GM18868 (cell line): Measurements from ENCODE around the gene USP37.

Experiments used
- ATAC-seq: cut with Tn5 transposase; IDR thresholded peaks from one replicate; pipeline ENCODE4 v1.9.1; 2021; ENCODE audit warnings: mild to moderate bottlenecking, moderate library complexity; ENCODE audit not compliant: unreplicated experiment

USP37 gene

GRCh38 chr2:218479595-218479994 is 88.6 kb downstream of the USP37 start:
- no peak for ATAC-seq

GRCh38 chr2:218478544-218478943 is 89.6 kb downstream of the USP37 start:
- ATAC-seq = no peak

- no peak for ATAC-seq
Observed at GRCh38 chr2:218477247-218477646, 90.9 kb downstream of the USP37 start.

GRCh38 chr2:218476676-218477075 is 91.5 kb downstream of the USP37 start:
- ATAC-seq = no peak

GRCh38 chr2:218474527-218474926 is 93.6 kb downstream of the USP37 start:
- no peak for ATAC-seq

- no peak for ATAC-seq
Observed at GRCh38 chr2:218472988-218473387, 95.2 kb downstream of the USP37 start.

GRCh38 chr2:218471982-218472381 is 96.2 kb downstream of the USP37 start:
- ATAC-seq = no peak

GRCh38 chr2:218471036-218471435 is 97.1 kb downstream of the USP37 start:
- ATAC-seq = no peak

GRCh38 chr2:218470448-218470847 is 97.7 kb downstream of the USP37 start:
- no peak for ATAC-seq

- no peak for ATAC-seq
Observed at GRCh38 chr2:218465987-218466633, 102.0 kb downstream of the USP37 start.

GRCh38 chr2:218458598-218458997 is 109.6 kb downstream of the USP37 start:
- no peak for ATAC-seq

GRCh38 chr2:218456849-218457248 is 111.3 kb downstream of the USP37 start:
- no peak for ATAC-seq

- no peak for ATAC-seq
Observed at GRCh38 chr2:218452079-218452478, 116.1 kb downstream of the USP37 start.

- ATAC-seq = no peak
Observed at GRCh38 chr2:218448934-218449333, 119.2 kb downstream of the USP37 start.

GRCh38 chr2:218447072-218447471 is 121.1 kb downstream of the USP37 start:
- no peak for ATAC-seq

- no peak for ATAC-seq
Observed at GRCh38 chr2:218446547-218446946, 121.6 kb downstream of the USP37 start.

GRCh38 chr2:218445602-218446001 is 122.5 kb downstream of the USP37 start:
- no peak for ATAC-seq

- ATAC-seq = no peak
Observed at GRCh38 chr2:218444692-218445357, 123.3 kb downstream of the USP37 start.

GRCh38 chr2:218438596-218438995 is 129.6 kb downstream of the USP37 start:
- no peak for ATAC-seq

GRCh38 chr2:218437969-218438368 is 130.2 kb downstream of the USP37 start:
- no peak for ATAC-seq

- ATAC-seq = no peak
Observed at GRCh38 chr2:218436992-218437391, 131.2 kb downstream of the USP37 start.
